Choroid plexus epithelial cell (primary cell): ENCODE data around the gene CAMP.

Source experiments
- DNase-seq: peaks from one replicate; pipeline ENCODE4 v3.0.0-alpha.2; 2010; ENCODE audit warnings: low read depth
- H3K4me3 ChIP-seq: 2 replicates; pipeline ENCODE4 v1.5.1; 2011; ENCODE audit warnings: low read depth, mild to moderate bottlenecking, control low read depth, low read length, moderate library complexity
- CTCF ChIP-seq: conservative IDR thresholded peaks from 2 replicates; pipeline ENCODE4 v1.5.1; 2011; ENCODE audit warnings: low read depth, mild to moderate bottlenecking, control low read depth, inconsistent platforms, low read length, moderate library complexity

The CAMP gene

DNA sequence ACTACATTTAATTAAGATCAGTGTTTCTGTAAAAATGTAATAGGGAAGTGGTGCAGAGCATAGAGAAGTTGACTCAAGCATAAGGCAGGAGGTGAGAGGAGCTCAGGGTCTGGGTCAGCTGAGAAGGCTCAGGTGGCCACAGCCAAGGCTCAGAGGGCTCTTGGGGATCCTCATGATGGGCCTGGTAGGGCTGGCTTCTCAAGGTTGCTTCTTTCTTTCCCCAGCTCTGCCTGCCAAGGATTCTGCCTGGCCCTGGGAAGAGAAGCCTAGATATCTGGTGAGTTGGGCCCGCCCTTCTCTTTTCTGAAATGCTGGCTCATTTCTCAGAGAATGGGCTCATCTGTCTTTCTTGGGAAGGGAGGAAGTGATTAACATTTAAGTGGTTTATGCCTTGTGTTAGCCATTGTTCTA, 24.1 kb downstream of the CAMP start:
- DNase-seq = no peak
- no peak for TF ChIP-seq CTCF
- no peak overlapping the region for H3K4me3 ChIP-seq

- H3K4me3 ChIP-seq = no peak overlapping the region
- no peak for DNase-seq
- TF ChIP-seq CTCF = no peak
Measured at GRCh38 chr3:48248095-48248850, 25.0 kb downstream of the CAMP start.

- no peak for DNase-seq
- no peak overlapping the region for H3K4me3 ChIP-seq
- TF ChIP-seq CTCF = no peak
Measured at GRCh38 chr3:48256557-48256956, 33.3 kb downstream of the CAMP start.

GRCh38 chr3:48258530-48258929, 35.2 kb downstream of the CAMP start:
- DNase-seq = no peak
- TF ChIP-seq CTCF = no peak
- H3K4me3 ChIP-seq = no peak overlapping the region

- no peak for TF ChIP-seq CTCF
Measured at GRCh38 chr3:48267782-48268181, 44.5 kb downstream of the CAMP start.

GRCh38 chr3:48268381-48268935, 45.2 kb downstream of the CAMP start:
- TF ChIP-seq CTCF = no peak
- H3K4me3 ChIP-seq = no peak overlapping the region
- DNase-seq = no peak

More at GRCh38 chr3:48267782-48268181, 44.5 kb downstream of the CAMP start:
- no peak for DNase-seq
- no peak overlapping the region for H3K4me3 ChIP-seq
